Amygdala (tissue), 56 donors: Measurements from ENCODE around the gene OTOGL.
"Not testable (repeated sequence)": the region's sequence is repeated elsewhere in the genome, so short reads cannot be mapped to it uniquely, and the experiment has no call there.

Experiments
- DNase-seq, 56 donors: peaks; one replicate each; lab custom pipeline; 2025; lab: John Stamatoyannopoulos, UW

OTOGL gene

DNA sequence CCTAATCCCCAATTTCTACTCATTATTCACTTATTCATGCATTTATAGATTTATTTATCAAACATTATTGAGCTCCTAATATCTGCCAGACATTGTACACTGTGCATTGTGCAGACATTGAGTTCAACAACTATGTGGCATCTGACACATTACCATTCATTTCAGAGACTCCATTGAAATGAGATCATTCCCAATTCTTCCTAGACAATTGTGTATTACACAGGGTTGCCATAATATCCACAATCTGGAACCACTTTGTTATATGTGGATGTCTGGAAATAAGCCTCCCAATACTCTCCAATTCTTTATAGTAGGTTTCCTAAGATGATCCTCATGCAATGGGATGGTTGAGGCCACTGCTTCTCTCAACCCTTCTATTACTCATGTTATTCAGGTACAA is 165.0 kb downstream of the OTOGL start:
- no peak for DNase-seq

DNA sequence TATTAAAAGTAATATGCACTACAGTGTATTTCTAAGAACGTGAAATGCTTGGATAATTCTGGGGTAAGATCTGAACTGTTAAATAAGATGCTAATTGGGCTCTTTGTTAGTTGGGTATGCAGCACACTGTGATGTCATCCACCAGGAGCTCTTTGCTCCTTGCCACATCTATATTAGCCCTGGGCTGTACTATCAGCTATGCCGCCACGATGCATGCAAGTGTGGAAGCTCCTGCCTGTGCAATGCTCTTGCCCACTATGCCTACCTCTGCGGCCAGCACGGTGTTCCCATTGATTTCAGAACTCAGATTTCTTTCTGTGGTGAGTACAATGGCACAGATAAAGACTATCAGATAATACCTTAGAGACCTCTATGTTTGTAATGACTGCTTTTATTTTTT is 165.6 kb downstream of the OTOGL start:
- no peak for DNase-seq

GRCh38 chr12:80268924-80269749 is 169.8 kb downstream of the OTOGL start:
- DNase-seq, result no peak

- DNase-seq, result peak in 2 of 56 donors; percentile 1 to 13
Measured at GRCh38 chr12:80269803-80270552, 170.6 kb downstream of the OTOGL start.

GRCh38 chr12:80271780-80272179 is 172.4 kb downstream of the OTOGL start:
- no peak for DNase-seq

DNA sequence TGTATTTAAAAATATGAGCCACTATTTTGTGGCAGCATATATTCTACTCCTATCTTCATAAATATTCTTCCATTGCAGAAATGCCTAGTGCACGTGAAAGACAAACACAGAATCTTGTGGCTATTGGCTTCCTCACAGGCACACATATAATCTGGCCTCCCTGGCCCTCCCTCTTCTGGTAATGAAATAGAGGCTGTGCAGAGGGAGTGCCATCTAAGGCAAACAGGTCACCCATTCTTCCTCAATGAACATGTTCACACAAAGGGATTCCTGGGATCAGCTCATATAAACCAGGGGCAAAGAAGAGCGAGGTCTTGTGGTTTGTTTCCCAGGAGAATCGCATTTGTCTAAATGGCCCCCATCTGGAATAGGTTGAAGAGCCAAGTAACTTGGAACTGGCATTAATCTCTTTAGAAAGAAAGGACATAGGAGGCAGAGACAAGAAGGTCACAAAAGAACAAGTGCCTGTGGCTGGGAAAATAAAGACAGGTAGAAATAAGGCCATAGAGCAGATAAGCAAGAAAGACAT is 173.1 kb downstream of the OTOGL start:
- no peak for DNase-seq

- no peak for DNase-seq
Measured at GRCh38 chr12:80273144-80273543, 173.8 kb downstream of the OTOGL start.

DNA sequence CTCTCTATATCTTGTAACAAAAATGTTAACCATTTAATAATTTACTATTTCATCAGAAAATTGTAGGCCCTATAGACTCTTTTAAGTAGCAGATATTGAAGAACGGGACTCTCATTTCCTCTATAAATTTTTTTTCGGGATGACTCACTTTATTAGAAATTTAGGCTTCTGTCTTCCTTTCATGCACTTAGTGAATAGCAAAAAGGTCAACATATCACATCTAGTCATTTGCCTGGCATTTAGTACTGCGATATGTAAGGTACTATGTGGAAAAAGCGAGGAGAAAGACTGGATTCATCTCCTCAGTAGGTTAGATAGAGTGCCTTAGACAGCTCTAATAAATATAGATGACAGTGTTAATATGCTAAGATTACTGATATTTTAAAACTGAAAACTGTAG is 178.4 kb downstream of the OTOGL start:
- DNase-seq, result no peak

DNA sequence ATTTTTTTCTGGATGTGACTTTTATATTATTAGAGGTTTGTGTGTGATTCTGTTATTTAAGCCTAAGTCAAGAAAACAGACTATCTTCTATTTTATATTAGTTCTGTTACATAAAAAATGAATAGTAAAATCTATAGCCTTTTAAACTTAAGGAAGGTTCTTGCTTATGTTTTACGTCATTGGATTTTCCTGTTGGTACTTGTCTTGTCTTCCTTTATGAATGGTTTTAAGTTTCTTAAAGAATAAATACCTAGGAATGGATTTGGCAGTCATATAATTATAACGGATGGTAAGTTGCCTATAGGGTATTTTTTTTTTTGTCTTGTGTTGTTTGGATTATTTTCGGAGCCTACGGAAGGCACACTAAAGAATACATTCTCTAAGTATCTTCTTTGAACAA is 182.9 kb downstream of the OTOGL start:
- no peak for DNase-seq

DNA sequence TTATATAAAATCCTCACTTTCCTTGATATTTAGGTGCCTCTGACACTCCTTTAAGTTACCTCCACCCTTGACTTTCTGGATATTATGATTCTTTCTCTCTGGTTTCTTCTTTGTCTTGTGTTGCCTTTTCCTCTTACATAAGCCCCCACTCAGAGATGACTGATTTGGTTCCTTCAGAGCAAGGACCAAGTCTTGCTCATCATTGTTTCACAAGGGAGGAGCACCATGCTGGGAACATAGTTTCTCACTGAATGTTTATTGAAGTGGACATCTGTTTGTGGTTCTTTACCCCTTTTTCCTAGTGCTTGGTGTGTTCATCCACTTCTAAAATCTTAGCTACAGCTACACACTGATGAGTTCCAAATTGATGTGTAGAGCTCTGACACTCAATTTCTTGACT is 183.4 kb downstream of the OTOGL start:
- DNase-seq, result no peak

GRCh38 chr12:80291108-80291754 is 191.9 kb downstream of the OTOGL start:
- DNase-seq, result no peak

DNA sequence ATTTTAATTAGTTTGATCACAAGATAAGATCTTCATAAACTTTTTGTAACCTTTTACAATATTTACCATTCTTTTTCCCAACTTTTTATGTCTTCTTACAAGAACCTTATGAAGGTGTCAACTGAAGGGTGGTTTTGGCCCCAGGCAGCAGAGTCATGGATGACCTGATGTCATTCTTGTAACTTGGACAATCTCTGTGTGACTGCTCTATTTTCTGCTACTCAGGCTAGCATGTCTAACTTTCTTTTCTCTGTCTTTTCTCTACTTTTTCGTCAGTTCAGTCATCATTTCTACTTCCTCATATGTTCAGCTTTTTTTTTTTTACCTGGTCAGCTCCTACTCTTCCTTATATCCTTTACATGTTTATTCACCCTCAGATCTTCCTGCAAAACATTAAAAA is 194.0 kb downstream of the OTOGL start:
- DNase-seq, result no peak

- no peak for DNase-seq
Measured at GRCh38 chr12:80293759-80294158, 194.4 kb downstream of the OTOGL start.

GRCh38 chr12:80299219-80299618 is 199.9 kb downstream of the OTOGL start:
- DNase-seq, result no peak

- no peak for DNase-seq
Measured at GRCh38 chr12:80299976-80300375, 200.6 kb downstream of the OTOGL start.

- not testable (repeated sequence) for DNase-seq
Measured at GRCh38 chr12:80307436-80307835, 208.1 kb downstream of the OTOGL start.

DNA sequence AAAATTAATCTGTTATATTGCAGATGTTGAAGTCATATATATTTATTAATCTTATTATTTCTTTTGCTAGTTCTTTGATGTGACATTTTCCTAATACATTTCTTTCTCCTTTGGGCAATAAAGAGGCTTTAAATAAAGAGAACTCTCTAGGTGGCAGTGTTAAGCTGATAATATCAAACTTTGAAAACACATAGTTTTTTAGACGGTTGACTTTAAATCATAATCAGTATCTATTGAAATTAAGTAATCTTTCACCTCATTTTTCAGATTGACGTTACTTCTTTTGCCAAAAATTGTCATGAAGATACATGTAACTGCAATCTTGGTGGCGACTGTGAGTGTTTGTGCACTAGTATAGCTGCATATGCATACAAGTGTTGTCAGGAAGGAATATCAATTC is 213.9 kb downstream of the OTOGL start:
- no peak for DNase-seq

GRCh38 chr12:80314741-80315140 is 215.4 kb downstream of the OTOGL start:
- DNase-seq, result no peak

- peak in 3 of 56 donors; percentile 1 to 7 (median 2) for DNase-seq
Measured at GRCh38 chr12:80316222-80316621, 216.9 kb downstream of the OTOGL start.

GRCh38 chr12:80317307-80317706 is 218.0 kb downstream of the OTOGL start:
- DNase-seq, result no peak

DNA sequence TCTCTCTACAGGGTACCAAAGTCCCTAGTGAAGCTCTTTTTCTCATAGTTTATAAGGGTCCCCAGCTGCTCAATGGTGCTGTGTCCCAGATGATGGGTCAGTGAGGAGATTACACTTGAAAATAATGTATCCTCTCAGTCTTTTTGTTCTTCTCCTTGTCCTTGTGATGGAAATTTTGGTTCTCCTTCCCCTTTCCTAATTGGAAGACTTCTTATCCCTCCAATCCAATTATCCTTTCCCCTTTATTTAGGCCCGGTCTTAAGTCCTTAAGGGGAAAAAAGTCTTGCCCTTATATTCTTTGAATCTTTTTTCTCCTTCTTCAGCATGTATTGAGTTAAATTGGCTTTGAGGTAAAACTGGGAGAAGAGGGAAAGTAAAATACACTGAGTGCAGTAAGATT is 218.6 kb downstream of the OTOGL start:
- no peak for DNase-seq
